ENCODE data around the gene FAM181A.

FAM181A gene

DNA sequence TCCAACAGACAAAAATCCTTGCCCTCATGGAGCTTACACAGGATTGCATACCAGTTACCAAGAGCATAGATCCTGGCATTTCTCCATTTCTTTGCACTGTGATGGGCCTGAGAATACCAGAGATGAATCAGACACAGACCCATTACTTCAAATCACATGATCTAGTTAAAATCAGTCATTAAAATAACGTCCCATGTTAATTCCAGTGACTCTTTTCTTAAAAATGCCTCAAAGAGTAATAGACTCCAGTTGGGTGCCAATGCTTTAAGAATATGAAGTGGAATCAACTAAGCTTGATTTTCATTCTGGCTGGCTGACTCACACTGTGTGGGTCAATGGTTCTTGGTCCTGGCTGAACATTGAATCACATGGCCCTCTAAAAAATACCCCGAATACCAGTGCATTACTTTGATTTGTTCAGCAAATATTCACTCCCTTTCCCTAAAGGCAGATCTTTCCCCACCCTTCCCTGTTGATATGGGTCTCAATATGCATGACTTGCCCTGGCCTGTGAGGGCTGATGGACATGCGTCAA, 38.2 kb downstream of the FAM181A start:
- no peak for DNase-seq

GRCh38 chr14:93965946-93966474, 38.9 kb downstream of the FAM181A start:
- DNase-seq, result no peak

- DNase-seq, result no peak
Observed at GRCh38 chr14:93967637-93968250, 40.6 kb downstream of the FAM181A start.

DNA sequence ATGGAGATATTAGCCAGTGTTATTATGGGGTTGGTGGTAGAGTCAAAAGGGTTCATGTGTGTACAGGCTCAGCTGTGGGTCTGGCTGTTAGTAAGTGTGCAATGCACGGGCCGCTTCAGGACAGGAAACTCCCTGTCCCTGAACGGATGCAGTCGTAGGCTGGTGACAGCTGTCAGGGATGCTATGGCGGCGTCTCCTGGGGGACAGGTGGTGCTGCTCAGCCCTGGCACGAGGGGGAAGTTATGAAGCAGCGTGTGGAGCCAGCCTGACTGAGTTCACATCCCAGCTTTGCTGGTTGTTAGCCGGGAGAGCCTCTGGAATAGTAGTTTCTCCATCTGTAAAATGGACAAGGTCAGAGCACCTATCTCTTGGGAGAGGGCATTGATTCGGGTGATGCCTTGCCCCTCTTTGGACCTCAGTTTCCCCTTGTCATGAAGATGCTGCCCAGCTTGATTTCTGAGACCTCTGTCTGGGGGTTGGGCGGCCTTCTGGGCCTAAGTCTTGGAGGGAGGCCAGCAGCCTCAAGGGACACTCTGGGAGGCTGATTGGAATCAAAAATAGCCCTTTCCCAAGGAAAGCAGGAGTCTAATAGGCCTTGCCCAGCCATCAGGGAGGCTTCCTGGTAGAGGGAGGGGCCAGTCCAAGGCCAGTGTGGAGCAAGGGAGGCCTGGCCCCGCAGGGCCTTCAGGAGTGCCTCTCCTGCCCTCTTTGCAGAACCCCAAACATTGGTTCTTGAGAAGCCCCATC, 42.1 kb downstream of the FAM181A start:
- no peak for DNase-seq

- no peak for DNase-seq
Observed at GRCh38 chr14:93970585-93970964, 43.4 kb downstream of the FAM181A start.

DNA sequence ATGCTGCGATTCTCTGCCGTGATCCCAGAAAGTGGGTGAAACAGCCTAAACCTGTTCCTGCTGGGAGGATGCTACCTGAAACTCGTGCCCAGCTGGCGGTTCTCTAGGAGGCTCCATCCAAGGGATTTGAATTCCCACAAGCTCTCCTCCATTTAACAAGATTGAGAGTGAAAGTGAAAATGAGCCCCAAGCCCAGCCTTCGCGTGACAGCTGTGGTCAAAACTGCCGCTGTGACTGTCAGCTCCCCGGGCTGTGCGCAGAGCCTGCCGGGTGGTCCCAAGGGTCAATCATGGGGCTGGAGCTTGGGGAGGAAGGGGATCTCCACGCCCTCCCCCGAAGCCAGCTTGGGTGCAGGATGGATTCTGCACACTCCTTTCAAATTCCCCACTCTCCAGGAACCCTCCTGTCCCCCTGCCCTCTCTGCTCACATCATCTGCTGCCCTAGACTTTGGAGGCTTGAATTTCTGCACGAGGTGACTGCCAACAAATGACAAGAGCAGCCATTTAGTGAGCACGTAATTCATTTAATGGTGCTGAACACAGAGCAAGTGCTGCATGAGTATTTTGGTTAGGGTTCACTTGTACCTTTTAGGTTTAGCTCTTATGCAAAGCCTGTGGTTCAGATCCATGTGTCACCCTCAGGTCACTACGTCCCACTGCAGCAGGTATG, 44.0 kb downstream of the FAM181A start:
- no peak for DNase-seq

GRCh38 chr14:93971635-93972027, 44.5 kb downstream of the FAM181A start:
- no peak for DNase-seq

- DNase-seq, result no peak
Observed at GRCh38 chr14:93972618-93973205, 45.6 kb downstream of the FAM181A start.

DNA sequence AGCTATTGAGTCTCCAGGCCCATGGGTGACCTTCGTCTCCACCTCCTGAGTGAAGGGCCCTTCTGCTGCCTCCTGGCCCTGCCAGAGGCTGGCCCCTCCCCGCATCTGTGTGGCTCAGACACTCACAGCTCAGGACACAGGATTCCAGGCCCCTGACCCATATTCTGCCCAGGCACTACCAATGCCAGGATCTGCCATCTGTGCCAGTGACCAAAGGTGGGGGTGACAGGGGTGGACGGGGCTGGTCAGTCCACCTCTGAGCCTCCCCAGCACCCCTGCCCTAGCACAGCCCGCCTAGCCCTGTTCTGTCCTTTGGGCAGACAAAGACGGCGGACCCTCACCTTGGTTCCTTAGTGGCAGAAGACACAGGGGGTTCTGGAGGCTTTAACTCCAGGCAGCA, 46.5 kb downstream of the FAM181A start:
- no peak for DNase-seq

DNA sequence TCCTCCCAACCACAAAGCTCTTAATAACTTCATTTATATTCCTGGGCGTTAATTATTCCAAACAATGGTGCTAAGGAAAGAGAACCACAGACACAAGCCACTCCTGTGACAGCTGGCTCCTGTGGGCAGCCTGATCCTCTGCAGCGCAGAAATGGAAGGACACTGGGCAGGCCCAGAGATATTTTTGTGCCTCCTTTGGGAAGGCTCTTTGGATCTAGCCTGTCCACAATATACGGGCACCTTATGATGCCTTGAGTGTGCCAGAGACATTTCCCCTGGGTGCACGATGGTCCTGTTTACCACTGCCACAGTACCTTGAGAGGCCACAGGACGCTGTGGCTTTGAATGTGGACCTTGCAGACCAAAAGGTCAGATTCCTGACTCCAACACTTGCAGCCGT, 47.2 kb downstream of the FAM181A start:
- no peak for DNase-seq

- DNase-seq, result peak in 1 of 2 experiments; percentile 62
Observed at GRCh38 chr14:93974833-93975232, 47.7 kb downstream of the FAM181A start.

- DNase-seq, result no peak
Observed at GRCh38 chr14:93975791-93976476, 48.8 kb downstream of the FAM181A start.

- DNase-seq, result no peak
Observed at GRCh38 chr14:93976477-93977057, 49.4 kb downstream of the FAM181A start, which contains the start of gene ASB2. TSS of gene ASB2 (minus strand) at chr14:93976570. CDS start at chr14:93964539, 12,031 bp downstream.

DNA sequence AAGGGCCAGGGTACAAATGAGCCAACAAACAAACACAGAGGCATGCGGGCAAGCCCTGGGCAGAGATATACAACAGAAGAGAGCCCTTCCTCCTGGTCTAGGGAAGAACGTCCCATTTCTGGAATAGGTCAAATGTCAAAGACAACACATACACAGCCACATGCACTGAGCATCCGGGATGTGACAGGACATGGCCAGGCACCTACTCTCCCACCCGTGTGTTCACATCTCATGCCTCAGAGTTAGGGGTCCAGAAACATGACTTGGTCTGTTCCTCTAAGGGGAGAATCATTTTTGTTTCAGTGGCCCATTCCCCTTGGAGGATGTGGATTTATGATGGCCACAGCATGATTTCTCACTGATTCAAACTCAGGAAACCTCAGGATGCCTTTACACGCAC, 50.0 kb downstream of the FAM181A start:
- no peak for DNase-seq

DNA sequence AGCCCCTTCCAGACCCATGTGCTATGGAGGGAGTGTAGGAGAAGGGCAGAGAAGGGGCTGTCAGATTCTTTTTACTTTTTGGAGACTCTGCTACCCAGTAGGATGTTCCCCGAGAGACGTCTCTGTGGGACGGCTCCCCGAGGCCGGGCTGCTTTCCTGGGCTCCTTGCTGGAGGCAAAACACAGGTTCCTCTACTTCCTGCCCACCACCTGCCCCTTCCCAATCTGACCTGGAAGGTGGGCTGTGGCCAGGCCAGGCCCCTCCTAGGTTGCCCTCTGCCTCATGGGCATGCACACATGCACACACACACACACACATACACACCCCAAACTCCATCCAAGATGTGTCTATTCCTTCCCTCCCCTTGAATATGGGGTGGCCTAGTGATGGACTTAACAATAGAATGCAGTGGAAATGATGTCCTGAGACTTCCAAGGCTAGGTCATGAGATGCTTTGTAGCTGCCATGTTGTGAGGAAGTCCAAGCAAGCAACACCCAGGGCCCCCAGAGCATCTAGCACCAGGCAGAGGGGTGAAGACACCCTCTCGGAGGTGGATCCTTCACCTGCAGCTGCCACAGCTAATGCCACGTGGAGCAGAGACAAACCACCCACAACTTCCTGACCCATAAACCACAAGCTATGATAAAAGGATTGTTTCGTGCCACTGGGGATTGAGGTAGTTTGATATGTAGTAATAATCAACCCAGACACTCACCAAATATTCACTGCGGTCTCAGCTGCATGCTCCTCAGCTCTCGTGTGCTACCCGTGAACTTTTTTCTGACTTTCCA, 50.8 kb downstream of the FAM181A start:
- no peak for DNase-seq

DNA sequence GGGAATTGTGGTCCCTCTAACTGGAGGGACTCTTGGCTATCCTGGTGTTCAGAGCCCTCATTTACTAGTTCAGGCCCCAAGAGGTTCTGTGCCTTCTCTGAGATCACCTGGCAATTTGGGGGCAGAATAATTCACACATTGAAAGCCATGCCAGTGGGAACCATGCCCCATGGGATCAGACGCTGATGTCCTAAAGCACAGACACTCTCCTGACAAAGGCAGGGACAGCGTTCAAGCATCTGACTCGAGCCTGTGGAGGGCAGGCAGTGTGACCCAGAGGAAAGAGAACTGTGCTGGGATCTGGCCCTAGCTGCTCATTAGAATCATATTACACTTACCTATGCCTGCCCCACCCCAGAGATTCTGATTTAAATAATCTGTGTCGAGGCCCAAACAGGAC, 51.6 kb downstream of the FAM181A start:
- no peak for DNase-seq

Measured in NCI-H446 (cell line).